Omental fat pad (tissue), 4 donors: ENCODE data around the gene CETN1. TPM values are rescaled to one million over a fixed set of nuclear protein-coding genes. Genes with fewer than 3 reads are reported as not detected.

Source experiments
- ATAC-seq: fragments of 150-250 bp; one replicate; pipeline ENCODE4 v1.9.1; 2016; ENCODE audit warnings: mild to moderate bottlenecking, moderate library complexity; ENCODE audit not compliant: low FRiP score
- DNase-seq: peaks from one replicate; pipeline ENCODE4 v3.0.0-alpha.2; 2019; ENCODE audit warnings: low spot score
- CTCF ChIP-seq, 3 donors: fragments of 450-650 bp; IDR thresholded peaks; one replicate each; pipeline ENCODE4 v1.5.1; 2016 to 2017; ENCODE audit warnings: antibody characterized with exemption in 3 of 3, mild to moderate bottlenecking in 3 of 3, moderate library complexity in 2 of 3
- total RNA-seq, 4 donors: library from RNA; depleted of rRNA; stranded (reverse); fragments of >200 nt; gene quantifications; one replicate each; pipeline ENCODE4 v1.1.0, GENCODE V29; 2016

CETN1 gene
- total RNA-seq, 4 donors from 2014 or later, result not detected

- no peak for TF ChIP-seq CTCF (IDR thresholded peaks at IDR 0.05)
- ATAC-seq (no peak), DNase-seq (no peak)
These were observed 28.6 kb upstream of the CETN1 start for GRCh38 chr18:551404-552061.

- DNase-seq (no peak), ATAC-seq (no peak)
- TF ChIP-seq CTCF (IDR thresholded peaks at IDR 0.05), result no peak
These were observed 24.3 kb upstream of the CETN1 start for GRCh38 chr18:555705-556457.

- no peak for TF ChIP-seq CTCF (IDR thresholded peaks at IDR 0.05)
- ATAC-seq (no peak), DNase-seq (no peak)
These were observed 15.2 kb upstream of the CETN1 start for GRCh38 chr18:564708-565561.

GRCh38 chr18:565562-566061 is 14.6 kb upstream of the CETN1 start:
- ATAC-seq (no peak), DNase-seq (no peak)
- no peak for TF ChIP-seq CTCF (IDR thresholded peaks at IDR 0.05)

- no peak for TF ChIP-seq CTCF (IDR thresholded peaks at IDR 0.05)
- DNase-seq, result no peak
- ATAC-seq, result no peak
These were observed 13.1 kb upstream of the CETN1 start for GRCh38 chr18:567122-567521.

GRCh38 chr18:568731-569130 is 11.4 kb upstream of the CETN1 start:
- ATAC-seq (no peak), DNase-seq (no peak)
- no peak for TF ChIP-seq CTCF (IDR thresholded peaks at IDR 0.05)
